H9 (cell line): ENCODE data around the gene FEV. TPM values are rescaled to one million over a fixed set of nuclear protein-coding genes. Genes with fewer than 3 reads are reported as not detected.

ENCODE experiments used
- DNase-seq: peaks from one replicate; pipeline ENCODE4 v3.0.0-alpha.2; 2017
- H2AFZ ChIP-seq: one replicate; pipeline ENCODE4 v1.6.1; 2013; ENCODE audit warnings: mild to moderate bottlenecking, low read length, control low read depth, moderate library complexity
- H2AK5ac ChIP-seq: 2 replicates; pipeline ENCODE4 v1.6.1; 2013; ENCODE audit warnings: low read length, control low read depth, mixed read lengths; ENCODE audit not compliant: insufficient read length
- H2BK120ac ChIP-seq: one replicate; pipeline ENCODE4 v1.6.1; 2013; ENCODE audit warnings: low read depth, mild to moderate bottlenecking, low read length, control low read depth, inconsistent platforms; ENCODE audit not compliant: poor library complexity, severe bottlenecking
- H2BK12ac ChIP-seq: 2 replicates; pipeline ENCODE4 v1.6.1; 2013; ENCODE audit warnings: low read length, control low read depth, mixed read lengths, low read depth; ENCODE audit not compliant: insufficient read length
- H2BK15ac ChIP-seq: 2 replicates; pipeline ENCODE4 v1.6.1; 2013; ENCODE audit warnings: low read depth, low read length, control low read depth
- H2BK20ac ChIP-seq: one replicate; pipeline ENCODE4 v1.6.1; 2013; ENCODE audit warnings: low read depth, mild to moderate bottlenecking, low read length, control low read depth, inconsistent platforms; ENCODE audit not compliant: poor library complexity, severe bottlenecking
- H2BK5ac ChIP-seq: 2 replicates; pipeline ENCODE4 v1.6.1; 2013; ENCODE audit warnings: low read length, control low read depth, mixed read lengths; ENCODE audit not compliant: insufficient read length
- H3K14ac ChIP-seq: 2 replicates; pipeline ENCODE4 v1.6.1; 2013; ENCODE audit warnings: low read length, control low read depth; ENCODE audit not compliant: insufficient read depth
- H3K18ac ChIP-seq: 2 replicates; pipeline ENCODE4 v1.6.1; 2013; ENCODE audit warnings: low read depth, mild to moderate bottlenecking, mixed read lengths, low read length, control low read depth; ENCODE audit not compliant: insufficient read length
- H3K23ac ChIP-seq: 2 replicates; pipeline ENCODE4 v1.6.1; 2013; ENCODE audit warnings: low read length, control low read depth, mixed read lengths, low read depth; ENCODE audit not compliant: insufficient read length
- H3K23me2 ChIP-seq: 2 replicates; pipeline ENCODE4 v1.6.1; 2013; ENCODE audit warnings: low read depth, mild to moderate bottlenecking, mixed read lengths, low read length, control low read depth; ENCODE audit not compliant: insufficient read length, poor library complexity, severe bottlenecking
- H3K27ac ChIP-seq: 2 replicates; pipeline ENCODE4 v1.5.1; 2013; ENCODE audit warnings: low read length, control low read depth, mixed read lengths, low read depth; ENCODE audit not compliant: insufficient read length
- H3K27me3 ChIP-seq: 2 replicates; pipeline ENCODE4 v1.6.1; 2013; ENCODE audit warnings: low read length, control low read depth, inconsistent platforms; ENCODE audit not compliant: insufficient read depth
- H3K4ac ChIP-seq: 2 replicates; pipeline ENCODE4 v1.6.1; 2013; ENCODE audit warnings: low read depth, mild to moderate bottlenecking, control low read depth, inconsistent platforms, low read length, moderate library complexity
- H3K4me1 ChIP-seq: 2 replicates; pipeline ENCODE4 v1.6.1; 2013; ENCODE audit warnings: low read length, control low read depth, inconsistent platforms; ENCODE audit not compliant: insufficient read depth
- H3K4me2 ChIP-seq: 2 replicates; pipeline ENCODE4 v1.6.1; 2013; ENCODE audit warnings: low read length, control low read depth, mixed read lengths; ENCODE audit not compliant: insufficient read length, insufficient read depth
- H3K56ac ChIP-seq: 2 replicates; pipeline ENCODE4 v1.6.1; 2013; ENCODE audit warnings: low read depth, mild to moderate bottlenecking, mixed read lengths, low read length, control low read depth; ENCODE audit not compliant: insufficient read length
- H3K79me1 ChIP-seq: 2 replicates; pipeline ENCODE4 v1.6.1; 2013; ENCODE audit warnings: low read depth, mild to moderate bottlenecking, moderate library complexity, low read length, control low read depth, inconsistent platforms; ENCODE audit not compliant: insufficient read depth, poor library complexity, severe bottlenecking
- H3K79me2 ChIP-seq: 2 replicates; pipeline ENCODE4 v1.6.1; 2013; ENCODE audit warnings: low read length, control low read depth, inconsistent platforms; ENCODE audit not compliant: insufficient read depth
- H3K9ac ChIP-seq: 2 replicates; pipeline ENCODE4 v1.6.1; 2013; ENCODE audit warnings: low read length, control low read depth, mixed read lengths; ENCODE audit not compliant: insufficient read length; ENCODE audit errors: extremely low read depth
- H3K9me3 ChIP-seq: one replicate; pipeline ENCODE4 v1.6.1; 2013; ENCODE audit warnings: low read depth, low read length, inconsistent platforms; ENCODE audit not compliant: control insufficient read depth
- H3T11ph ChIP-seq: one replicate; pipeline ENCODE4 v1.6.1; 2013; ENCODE audit warnings: mild to moderate bottlenecking, low read length, control low read depth, inconsistent platforms
- H4K20me1 ChIP-seq: one replicate; pipeline ENCODE4 v1.6.1; 2013; ENCODE audit not compliant: control insufficient read depth, insufficient read length, insufficient read depth
- H4K5ac ChIP-seq: 2 replicates; pipeline ENCODE4 v1.6.1; 2013; ENCODE audit warnings: low read depth, mild to moderate bottlenecking, mixed read lengths, low read length, control low read depth; ENCODE audit not compliant: insufficient read length
- H4K8ac ChIP-seq: replicated peaks from 2 replicates; pipeline ENCODE4 v1.6.1; 2013; ENCODE audit warnings: low read length, control low read depth, mixed read lengths, low read depth; ENCODE audit not compliant: insufficient read length
- H4K91ac ChIP-seq: 2 replicates; pipeline ENCODE4 v1.6.1; 2013; ENCODE audit warnings: low read depth, mild to moderate bottlenecking, moderate library complexity, mixed read lengths, low read length, control low read depth; ENCODE audit not compliant: insufficient read length
- H3K27ac Mint-ChIP-seq, 3 experiments: 2 replicates in 2 of 3; 3 replicates in 1 of 3; pipeline ENCODE4 v1.8.0; 2020 to 2021; ENCODE audit warnings: mixed read lengths in 3 of 3, mild to moderate bottlenecking in 1 of 3, moderate library complexity in 1 of 3
- H3K27me3 Mint-ChIP-seq: 2 replicates; pipeline ENCODE4 v1.8.0; 2021; ENCODE audit warnings: low read depth, mild to moderate bottlenecking, moderate library complexity, mixed read lengths
- H3K36me3 Mint-ChIP-seq, 3 experiments: 2 replicates in 2 of 3; 3 replicates in 1 of 3; pipeline ENCODE4 v1.8.0; 2020 to 2021; ENCODE audit warnings: low read depth in 3 of 3, mixed read lengths in 3 of 3; ENCODE audit not compliant: insufficient read depth in 1 of 3
- H3K4me1 Mint-ChIP-seq, 2 experiments: 2 replicates each; pipeline ENCODE4 v1.8.0; 2020; ENCODE audit warnings: mixed read lengths in 2 of 2
- H3K4me3 Mint-ChIP-seq, 2 experiments: 2 replicates in 1 of 2; 3 replicates in 1 of 2; pipeline ENCODE4 v1.8.0; 2020 to 2021; ENCODE audit warnings: mild to moderate bottlenecking in 2 of 2, mixed read lengths in 2 of 2, moderate library complexity in 1 of 2
- H3K9me3 Mint-ChIP-seq, 2 experiments: 2 replicates in 1 of 2; 3 replicates in 1 of 2; pipeline ENCODE4 v1.8.0; 2020; ENCODE audit warnings: mild to moderate bottlenecking in 2 of 2, mixed read lengths in 2 of 2, moderate library complexity in 1 of 2
- WGBS: extraction: QIAGEN DNeasy Blood & Tissue Kit; methylation state at CpG from one replicate; pipeline ENCODE4 v1.1.7; 2013; ENCODE audit warnings: missing lambda C conversion rate, low lambda C conversion rate, mixed read lengths; ENCODE audit not compliant: insufficient read length; ENCODE audit errors: extremely low coverage; 5-methylcytosine and 5-hydroxymethylcytosine counted together
- total RNA-seq: library from RNA; stranded (reverse); gene quantifications from 2 replicates; pipeline ENCODE4 v1.2.1, GENCODE V29; 2021
- TF ChIP-seq, protein P1 (sequence below): fragments of 200-600 bp; sonication (generic); conservative IDR thresholded peaks from 3 replicates; pipeline ENCODE4 v1.8.0; 2021; ENCODE audit warnings: antibody characterized with exemption, mild to moderate bottlenecking

Gene FEV
- total RNA-seq, 1 experiment from 2014 or later, result not detected

DNA sequence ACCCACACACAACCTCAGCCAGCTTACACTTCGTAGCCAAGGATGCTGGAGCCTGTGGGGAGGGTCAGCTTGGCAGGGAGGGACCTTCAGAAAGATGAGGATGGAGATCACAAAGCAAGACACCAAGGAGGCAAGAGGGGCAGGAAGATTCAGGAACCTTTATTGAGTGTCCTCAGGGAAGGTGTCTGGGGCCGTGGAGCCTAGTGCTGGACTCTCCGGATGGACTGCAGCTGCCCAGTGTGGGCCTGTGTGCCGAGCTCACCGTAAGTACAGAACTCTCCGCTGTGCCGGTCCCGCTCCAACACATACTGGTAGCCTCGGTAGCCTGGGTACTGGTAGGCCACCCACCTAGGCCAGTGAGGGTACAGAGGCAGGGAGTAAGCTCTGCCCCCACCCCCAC is 5.1 kb upstream of the FEV start:
- Mint-ChIP-seq H3K27me3 (peaks cover 99% of the 10 kb centered on the region), H3K36me3 (peaks cover 0 to 3% (median 0%) of the 10 kb centered on the region in 3 experiments; a peak in 1 of 7 replicates), H3K4me1 (peaks cover 3 to 19% of the 10 kb centered on the region in 2 experiments), H3K9me3 (peaks cover 0 to 2% of the 10 kb centered on the region in 2 experiments; a peak in 3 of 5 replicates), H3K4me3 (no peak overlapping the region), H3K27ac (no peak overlapping the region)
- no peak overlapping the region for H3K4ac ChIP-seq
- no peak overlapping the region for H4K5ac ChIP-seq
- no peaks in the 10 kb centered on the region for H4K20me1 ChIP-seq
- H3K79me2 ChIP-seq, result no peaks in the 10 kb centered on the region
- H2BK120ac ChIP-seq, result no peak overlapping the region
- H2BK12ac ChIP-seq, result no peak overlapping the region
- no peaks in the 10 kb centered on the region for H3K79me1 ChIP-seq
- no peak overlapping the region for H4K8ac ChIP-seq
- H2BK5ac ChIP-seq, result no peak overlapping the region
- no peak overlapping the region for H3K18ac ChIP-seq
- H3K14ac ChIP-seq, result no peak overlapping the region
- no peak overlapping the region for H3K9ac ChIP-seq
- no peak overlapping the region for H4K91ac ChIP-seq
- H3K23me2 ChIP-seq, result no peaks in the 10 kb centered on the region
- no peak overlapping the region for H2BK15ac ChIP-seq
- no peak overlapping the region for H3K23ac ChIP-seq
- no peak overlapping the region for H3K27ac ChIP-seq
- TF ChIP-seq, protein P1, sequence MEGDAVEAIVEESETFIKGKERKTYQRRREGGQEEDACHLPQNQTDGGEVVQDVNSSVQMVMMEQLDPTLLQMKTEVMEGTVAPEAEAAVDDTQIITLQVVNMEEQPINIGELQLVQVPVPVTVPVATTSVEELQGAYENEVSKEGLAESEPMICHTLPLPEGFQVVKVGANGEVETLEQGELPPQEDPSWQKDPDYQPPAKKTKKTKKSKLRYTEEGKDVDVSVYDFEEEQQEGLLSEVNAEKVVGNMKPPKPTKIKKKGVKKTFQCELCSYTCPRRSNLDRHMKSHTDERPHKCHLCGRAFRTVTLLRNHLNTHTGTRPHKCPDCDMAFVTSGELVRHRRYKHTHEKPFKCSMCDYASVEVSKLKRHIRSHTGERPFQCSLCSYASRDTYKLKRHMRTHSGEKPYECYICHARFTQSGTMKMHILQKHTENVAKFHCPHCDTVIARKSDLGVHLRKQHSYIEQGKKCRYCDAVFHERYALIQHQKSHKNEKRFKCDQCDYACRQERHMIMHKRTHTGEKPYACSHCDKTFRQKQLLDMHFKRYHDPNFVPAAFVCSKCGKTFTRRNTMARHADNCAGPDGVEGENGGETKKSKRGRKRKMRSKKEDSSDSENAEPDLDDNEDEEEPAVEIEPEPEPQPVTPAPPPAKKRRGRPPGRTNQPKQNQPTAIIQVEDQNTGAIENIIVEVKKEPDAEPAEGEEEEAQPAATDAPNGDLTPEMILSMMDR, result no peak
- no peak overlapping the region for H2AK5ac ChIP-seq
- H2BK20ac ChIP-seq, result no peak overlapping the region
- H3T11ph ChIP-seq, result no peak overlapping the region
- no peak overlapping the region for H2AFZ ChIP-seq
- no peak overlapping the region for H3K4me2 ChIP-seq
- no peaks in the 10 kb centered on the region for H3K4me1 ChIP-seq
- no peaks in the 10 kb centered on the region for H3K9me3 ChIP-seq
- DNase-seq, result no peak
- peaks cover 93% of the 10 kb centered on the region for H3K27me3 ChIP-seq
- no CpG with 5 or more reads among the region's 9 CpGs for WGBS
- H3K56ac ChIP-seq, result no peak overlapping the region
